Keratinocyte (primary cell): ENCODE data around the gene SP1.

Experiments
- CTCF ChIP-seq, 3 experiments: IDR thresholded peaks in 1 of 3; conservative IDR thresholded peaks in 1 of 3; optimal IDR thresholded peaks in 1 of 3; 2 replicates in 2 of 3; 3 replicates in 1 of 3; pipeline versions ENCODE3 to v1.5.1; 2011; ENCODE audit warnings: low read length in 3 of 3, mild to moderate bottlenecking in 3 of 3, moderate library complexity in 2 of 3, control low read depth in 1 of 3, inconsistent platforms in 1 of 3; ENCODE audit not compliant: insufficient read depth in 2 of 3; ENCODE audit errors: extremely low read depth in 1 of 3
- EZH2 ChIP-seq: IDR thresholded peaks from one replicate; pipeline ENCODE4 v1.6.1; 2012; ENCODE audit warnings: inconsistent platforms, mild to moderate bottlenecking, low read length, moderate library complexity

- TF ChIP-seq CTCF (optimal IDR thresholded peaks at IDR 0.05 in 1 of 3, IDR thresholded peaks at IDR 0.05 in 1 of 3, conservative IDR thresholded peaks at IDR 0.05 in 1 of 3; ENCODE audit: extremely low read depth in 1 of 3, insufficient read depth in 2 of 3, low read length in 3 of 3), result no peak
- no peak for TF ChIP-seq EZH2
Measured at GRCh38 chr12:53431187-53431586, 51.2 kb downstream of the SP1 start.
